IPS-18a (cell line): ENCODE measurements around the gene MRM2.

ENCODE experiments used
- H3K27ac ChIP-seq: one replicate; pipeline ENCODE4 v1.5.1; 2013; ENCODE audit warnings: low read length
- H3K27me3 ChIP-seq: one replicate; pipeline ENCODE4 v1.6.1; 2013; ENCODE audit warnings: mild to moderate bottlenecking, low read length; ENCODE audit not compliant: control insufficient read depth, insufficient read depth
- H3K36me3 ChIP-seq: one replicate; pipeline ENCODE4 v1.6.1; 2013; ENCODE audit warnings: low read depth, low read length; ENCODE audit not compliant: control insufficient read depth
- H3K4me1 ChIP-seq: one replicate; pipeline ENCODE4 v1.6.1; 2013; ENCODE audit warnings: low read depth, low read length; ENCODE audit not compliant: control insufficient read depth
- H3K4me3 ChIP-seq: one replicate; pipeline ENCODE4 v1.5.1; 2013; ENCODE audit warnings: low read length
- H3K9ac ChIP-seq: one replicate; pipeline ENCODE4 v1.6.1; 2013; ENCODE audit warnings: mild to moderate bottlenecking, low read length, moderate library complexity
- H3K9me3 ChIP-seq: one replicate; pipeline ENCODE4 v1.6.1; 2013; ENCODE audit warnings: low read depth, low read length; ENCODE audit not compliant: control insufficient read depth

The MRM2 gene

DNA sequence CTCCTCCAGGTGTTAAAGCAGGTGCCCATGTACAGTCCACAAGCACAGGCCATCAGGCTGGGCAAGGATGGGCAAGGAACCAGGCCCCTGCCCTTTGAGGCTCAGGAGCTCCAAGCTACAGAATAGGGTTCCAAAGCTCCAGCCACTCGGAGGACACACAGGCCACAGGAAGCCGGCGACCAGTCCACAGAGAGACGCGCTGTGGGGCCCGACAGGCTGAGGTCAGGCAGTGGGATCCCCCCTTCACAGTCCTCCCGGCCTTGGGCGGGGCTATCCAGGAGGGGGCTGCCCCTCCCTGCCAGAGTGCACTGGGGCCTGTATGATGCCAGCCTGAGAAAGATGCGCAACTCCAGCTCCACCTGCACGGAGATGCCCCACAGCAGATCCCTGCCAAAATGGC lies 43.2 kb downstream of the MRM2 start:
- Histone ChIP-seq H3K27me3 (no peaks in the 10 kb centered on the region), H3K4me1 (no peaks in the 10 kb centered on the region), H3K4me3 (no peak overlapping the region), H3K9ac (no peak overlapping the region), H3K9me3 (peaks cover 4% of the 10 kb centered on the region), H3K36me3 (peaks cover 8% of the 10 kb centered on the region), H3K27ac (no peak overlapping the region)

DNA sequence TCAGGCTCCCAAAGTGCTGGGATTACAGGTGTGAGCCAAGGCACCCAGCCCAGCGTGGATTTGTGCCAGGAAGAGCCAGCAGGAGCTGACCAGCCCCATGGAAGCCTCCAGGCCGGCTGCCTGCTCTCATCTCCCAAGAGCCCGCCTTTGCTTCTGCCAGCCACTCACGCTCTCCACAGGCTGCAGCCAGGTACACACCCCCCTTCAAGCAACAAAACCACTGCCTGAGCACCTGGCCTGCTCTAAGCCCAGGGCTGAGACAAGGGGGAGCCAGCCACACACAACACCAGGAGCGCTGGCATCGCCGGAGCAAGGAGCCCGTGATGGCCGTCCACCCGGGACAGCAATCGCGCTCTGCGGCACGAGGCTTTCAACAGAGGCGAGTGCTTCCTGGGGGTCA lies 43.8 kb downstream of the MRM2 start:
- H3K27ac ChIP-seq: no peak overlapping the region
- no peak overlapping the region for H3K9ac ChIP-seq
- no peaks in the 10 kb centered on the region for H3K4me1 ChIP-seq
- peaks cover 8% of the 10 kb centered on the region for H3K36me3 ChIP-seq
- H3K9me3 ChIP-seq: peaks cover 4% of the 10 kb centered on the region
- no peaks in the 10 kb centered on the region for H3K27me3 ChIP-seq
- H3K4me3 ChIP-seq: no peak overlapping the region

DNA sequence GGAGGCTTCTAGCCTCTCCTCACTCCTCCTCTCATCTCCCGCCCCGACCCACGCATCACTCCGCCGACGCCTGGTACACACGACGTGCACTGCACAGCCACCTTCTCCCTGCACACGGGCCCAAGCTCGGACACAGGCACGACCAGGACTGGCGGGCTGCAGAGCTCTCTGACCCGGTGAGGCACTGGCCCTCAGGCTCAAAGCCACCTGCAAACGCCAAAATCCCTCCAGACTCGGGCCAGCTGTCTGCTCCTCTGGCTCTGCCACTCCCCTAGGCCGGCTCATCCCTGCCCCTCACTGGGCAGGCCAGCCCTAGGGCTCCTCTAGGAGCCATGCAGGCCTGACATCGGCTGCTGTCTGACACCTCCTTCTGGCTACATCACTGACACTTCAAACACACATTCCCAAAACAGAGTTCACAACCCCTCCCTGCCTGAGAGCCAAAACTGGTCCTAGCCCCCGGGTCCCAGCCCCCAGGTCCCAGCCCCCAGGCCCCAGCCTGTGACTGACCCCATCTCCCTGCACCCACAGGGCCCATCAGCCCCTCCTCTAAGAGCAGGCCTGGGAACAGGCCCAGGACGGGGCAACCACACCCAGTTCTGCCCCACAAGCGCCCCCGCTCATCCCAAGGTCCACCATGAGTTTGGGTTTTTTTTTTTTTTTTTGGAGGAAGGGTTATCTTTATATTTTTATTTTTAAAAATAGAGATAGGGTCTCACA lies 44.4 kb downstream of the MRM2 start:
- Histone ChIP-seq H3K9me3 (peaks cover 4% of the 10 kb centered on the region), H3K27ac (no peak overlapping the region), H3K27me3 (no peaks in the 10 kb centered on the region), H3K9ac (no peak overlapping the region), H3K4me3 (no peak overlapping the region), H3K36me3 (peaks cover 8% of the 10 kb centered on the region), H3K4me1 (no peaks in the 10 kb centered on the region)

DNA sequence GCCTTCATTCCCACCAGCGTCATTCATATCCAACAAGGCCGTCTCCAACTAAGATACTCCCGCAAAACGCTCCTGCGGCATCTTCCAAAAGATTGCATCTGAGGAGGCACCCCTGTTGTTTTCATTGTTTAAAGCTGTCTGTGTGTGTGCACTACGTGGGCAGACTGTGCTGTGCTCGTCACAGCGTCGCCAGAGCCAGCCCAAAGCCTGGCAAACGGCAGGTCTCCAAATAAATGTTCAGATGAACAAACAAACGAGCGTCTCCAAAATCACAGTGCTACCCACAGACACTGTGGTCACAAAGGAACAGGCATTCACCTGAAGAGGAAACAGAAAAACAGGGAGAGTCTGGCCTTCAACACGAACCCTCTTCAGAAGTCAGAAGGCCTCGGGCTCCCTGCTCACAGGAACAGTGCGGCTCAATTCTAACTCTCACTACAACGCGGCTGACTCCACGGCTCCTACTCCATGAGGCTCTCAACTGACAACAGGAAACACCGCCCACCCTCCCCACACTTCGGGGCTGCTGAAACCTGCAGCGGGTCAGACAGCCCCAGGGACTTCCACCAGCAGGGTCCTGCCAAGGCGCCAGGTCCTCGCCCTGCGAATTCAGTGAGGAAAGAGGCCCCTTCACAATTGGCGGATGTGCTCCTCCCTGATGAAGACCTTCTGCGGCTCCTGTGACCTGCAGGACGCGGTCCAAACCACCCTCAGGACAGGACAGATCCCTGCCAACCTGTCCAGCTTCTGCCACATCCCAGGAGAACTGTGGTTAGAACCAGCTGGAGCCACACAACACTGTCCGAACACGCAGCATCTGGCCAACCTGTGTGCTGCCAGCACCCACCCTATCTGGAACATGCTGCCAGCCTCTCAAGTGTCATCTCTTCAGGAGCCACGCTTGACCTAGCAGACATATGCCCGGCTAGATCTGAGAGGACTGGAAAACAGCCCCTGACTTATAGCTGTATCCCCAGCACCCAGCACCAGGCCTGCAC lies 45.3 kb downstream of the MRM2 start:
- Histone ChIP-seq H3K9me3 (peaks cover 4% of the 10 kb centered on the region), H3K27me3 (no peaks in the 10 kb centered on the region)

DNA sequence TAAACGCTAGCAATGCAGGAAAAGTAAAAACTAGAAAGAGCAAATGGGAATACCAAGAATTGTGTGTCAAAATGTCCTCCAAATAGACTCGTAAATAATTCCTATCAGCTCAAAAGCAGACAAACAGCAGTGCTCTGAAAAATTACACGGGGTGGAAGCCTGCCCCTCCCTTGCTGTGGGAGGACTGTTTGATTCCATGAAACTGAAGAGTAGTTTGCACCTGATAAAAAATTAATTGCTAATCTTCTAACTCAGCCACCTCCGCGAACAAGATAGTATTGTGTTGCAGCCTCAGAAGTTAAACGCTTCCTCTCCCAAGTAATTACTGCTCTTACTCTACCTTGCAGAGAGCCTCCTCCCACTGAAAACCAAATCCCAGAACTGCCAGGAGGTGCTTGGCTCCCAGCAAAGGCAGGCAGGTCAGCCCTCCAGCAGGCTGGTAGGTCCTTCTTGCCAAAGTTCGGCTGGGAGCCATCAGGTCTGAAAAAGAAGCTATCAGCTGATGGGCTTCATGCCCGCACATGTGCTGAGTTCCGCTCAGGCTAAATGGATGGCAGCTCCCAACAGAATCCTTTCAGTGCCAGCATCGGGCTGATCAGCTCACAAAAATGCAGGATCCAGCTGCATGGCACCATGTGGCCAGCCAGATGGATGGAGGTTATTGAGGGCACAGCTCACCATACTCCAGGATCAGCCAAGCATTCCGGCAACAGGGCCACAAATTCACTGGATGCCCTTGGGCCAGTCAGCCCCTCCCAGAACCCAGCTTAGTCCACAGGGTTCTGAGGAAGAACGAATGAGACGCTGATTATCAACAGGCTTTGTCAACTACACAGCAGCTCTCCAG lies 46.4 kb downstream of the MRM2 start:
- no peaks in the 10 kb centered on the region for H3K27me3 ChIP-seq
- H3K4me3 ChIP-seq: no peak overlapping the region
- peaks cover 4% of the 10 kb centered on the region for H3K9me3 ChIP-seq
- H3K4me1 ChIP-seq: no peaks in the 10 kb centered on the region
- no peak overlapping the region for H3K27ac ChIP-seq
- H3K9ac ChIP-seq: no peak overlapping the region
- H3K36me3 ChIP-seq: peaks cover 8% of the 10 kb centered on the region

More for the DNA sequence above, 45.3 kb downstream of the MRM2 start:
- peaks cover 8% of the 10 kb centered on the region for H3K36me3 ChIP-seq
- H3K9ac ChIP-seq: no peak overlapping the region
- H3K27ac ChIP-seq: no peak overlapping the region
- no peaks in the 10 kb centered on the region for H3K4me1 ChIP-seq
- no peak overlapping the region for H3K4me3 ChIP-seq

DNA sequence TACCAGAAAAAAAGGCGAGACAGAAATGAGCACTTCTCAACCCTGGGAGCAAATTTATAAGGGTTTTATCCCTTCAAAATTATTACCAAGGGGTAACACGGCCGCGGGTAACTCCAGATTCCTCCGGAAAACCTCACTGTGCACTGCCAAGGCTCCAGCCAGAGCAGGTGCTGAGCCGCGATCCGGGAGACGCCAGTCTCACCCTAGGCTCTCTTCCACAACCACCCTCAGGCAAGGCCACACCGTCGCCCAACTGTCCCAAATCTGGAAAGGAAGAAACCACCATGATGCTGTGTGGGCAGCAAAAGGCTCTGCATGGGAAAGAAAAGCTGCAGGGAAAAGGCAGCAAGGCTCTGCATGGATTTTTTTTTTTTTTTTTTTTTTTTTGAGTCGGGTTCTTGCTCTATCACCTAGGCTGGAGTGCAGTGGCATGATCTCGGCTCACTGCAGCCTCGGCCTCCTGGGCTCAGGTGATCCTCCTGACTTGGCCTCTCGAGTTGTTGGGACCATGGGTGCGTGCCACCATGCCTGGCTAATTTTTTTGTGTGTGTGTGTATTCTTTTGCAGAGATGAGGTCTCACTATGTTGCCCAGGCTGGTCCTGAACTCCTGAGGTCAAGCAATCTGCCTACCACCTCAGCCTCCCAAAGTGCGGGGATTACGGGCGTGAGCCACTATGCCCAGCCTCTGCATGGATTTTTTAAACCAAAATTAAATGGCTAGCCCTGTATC lies 48.3 kb downstream of the MRM2 start:
- no peak overlapping the region for H3K9ac ChIP-seq
- peaks cover 4% of the 10 kb centered on the region for H3K9me3 ChIP-seq
- no peak overlapping the region for H3K4me3 ChIP-seq
- H3K27me3 ChIP-seq: no peaks in the 10 kb centered on the region
- peaks cover 2% of the 10 kb centered on the region for H3K36me3 ChIP-seq
- no peak overlapping the region for H3K27ac ChIP-seq
- no peaks in the 10 kb centered on the region for H3K4me1 ChIP-seq

DNA sequence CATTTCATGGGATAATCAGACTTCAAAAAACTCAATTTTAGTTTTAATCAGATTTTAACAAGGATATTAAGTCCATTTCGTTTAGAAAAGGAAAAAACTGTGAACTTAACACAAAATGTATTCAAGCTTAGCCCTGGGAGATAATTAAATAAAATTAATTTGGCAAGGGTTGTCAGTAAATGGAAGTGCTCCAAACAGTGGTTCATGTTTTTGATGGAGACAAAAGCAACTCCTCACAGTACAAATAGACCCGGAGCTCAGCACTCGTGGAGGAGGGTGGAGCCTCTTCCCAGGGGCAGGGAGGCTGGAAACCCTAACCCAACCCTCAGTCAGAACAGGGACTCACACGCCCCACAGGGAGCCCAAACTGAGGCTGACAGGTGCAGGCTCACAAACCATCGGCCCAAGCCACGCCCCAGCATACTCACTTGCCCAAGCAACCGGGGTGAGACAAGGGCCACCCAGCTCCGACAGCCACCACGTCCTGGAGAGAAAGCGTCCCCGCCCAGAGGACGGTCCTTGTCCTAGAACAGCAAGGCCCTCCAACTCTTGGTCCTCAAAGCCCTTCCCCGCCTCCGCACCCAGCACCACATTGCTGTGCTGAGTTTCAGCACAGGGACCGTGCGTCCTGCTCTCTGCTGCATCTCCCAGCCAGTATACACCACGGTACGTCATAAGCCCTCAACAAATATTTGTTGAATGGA lies 49.0 kb downstream of the MRM2 start:
- no peak overlapping the region for H3K4me3 ChIP-seq
- H3K36me3 ChIP-seq: no peaks in the 10 kb centered on the region
- no peaks in the 10 kb centered on the region for H3K4me1 ChIP-seq
- no peak overlapping the region for H3K9ac ChIP-seq
- no peaks in the 10 kb centered on the region for H3K27me3 ChIP-seq
- H3K9me3 ChIP-seq: peaks cover 4% of the 10 kb centered on the region
- no peak overlapping the region for H3K27ac ChIP-seq

DNA sequence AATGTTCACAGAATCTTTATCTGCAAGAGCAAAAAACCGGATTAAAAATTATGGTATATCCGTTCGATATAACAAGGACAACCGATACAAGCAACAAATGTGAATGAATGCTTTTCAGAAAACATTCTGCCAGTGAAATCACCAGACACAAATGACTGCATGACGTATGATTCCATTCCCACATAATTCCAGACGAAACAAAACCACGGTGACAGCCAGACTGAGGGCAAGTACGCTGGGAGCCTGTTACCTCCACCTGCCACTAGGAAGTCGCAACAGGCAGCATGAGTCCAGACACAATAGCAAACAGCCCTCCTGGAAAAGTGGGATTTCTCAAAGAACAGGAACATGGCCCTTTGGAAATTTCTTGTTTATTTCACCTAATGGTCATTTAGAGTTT lies 51.0 kb downstream of the MRM2 start:
- H3K36me3 ChIP-seq: no peaks in the 10 kb centered on the region
- H3K9ac ChIP-seq: no peak overlapping the region
- no peaks in the 10 kb centered on the region for H3K27me3 ChIP-seq
- H3K9me3 ChIP-seq: peaks cover 4% of the 10 kb centered on the region
- H3K4me1 ChIP-seq: no peaks in the 10 kb centered on the region
- H3K27ac ChIP-seq: no peak overlapping the region
- no peak overlapping the region for H3K4me3 ChIP-seq

DNA sequence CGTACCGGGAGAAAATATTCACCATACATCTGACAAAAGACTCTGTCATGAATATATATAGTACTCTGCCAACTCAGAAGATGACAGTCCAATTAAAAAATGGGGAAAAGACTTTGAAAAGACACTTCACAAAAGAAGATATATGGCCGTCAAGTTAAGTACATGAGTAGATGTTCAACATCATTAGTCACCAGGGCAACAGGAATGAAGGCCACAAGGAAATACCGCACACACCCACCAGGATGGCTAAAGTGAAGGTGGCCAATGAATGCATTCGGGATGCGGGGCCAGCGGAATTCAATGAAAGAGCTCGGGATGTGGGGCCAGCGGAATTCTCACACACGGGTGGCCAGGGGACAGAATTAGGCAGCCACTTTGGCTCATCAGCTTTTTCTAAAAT lies 51.5 kb downstream of the MRM2 start:
- H3K4me1 ChIP-seq: no peaks in the 10 kb centered on the region
- no peak overlapping the region for H3K27ac ChIP-seq
- H3K4me3 ChIP-seq: no peak overlapping the region
- no peaks in the 10 kb centered on the region for H3K36me3 ChIP-seq
- peaks cover 4% of the 10 kb centered on the region for H3K9me3 ChIP-seq
- H3K27me3 ChIP-seq: no peaks in the 10 kb centered on the region
- no peak overlapping the region for H3K9ac ChIP-seq

DNA sequence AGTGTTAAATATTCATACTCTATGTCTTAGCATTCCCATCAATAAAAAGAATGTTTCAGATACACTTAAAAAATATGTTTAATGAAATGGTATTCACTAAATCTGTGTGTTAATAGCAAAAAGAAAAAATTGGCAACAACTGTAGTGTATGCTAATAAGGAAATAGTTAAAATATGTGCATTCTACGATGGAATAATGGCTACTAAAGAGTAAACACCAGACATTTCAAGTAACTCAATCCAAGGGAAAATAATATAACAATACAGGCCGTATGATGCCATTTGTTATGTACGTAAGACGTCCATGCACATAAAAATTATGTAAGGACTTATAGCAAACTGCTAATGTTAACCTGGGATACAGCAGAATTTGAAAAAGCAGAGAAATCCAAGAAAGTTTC lies 55.8 kb downstream of the MRM2 start:
- Histone ChIP-seq H3K4me1 (no peaks in the 10 kb centered on the region), H3K9ac (no peak overlapping the region), H3K36me3 (no peaks in the 10 kb centered on the region), H3K4me3 (no peak overlapping the region), H3K27me3 (no peaks in the 10 kb centered on the region), H3K27ac (no peak overlapping the region), H3K9me3 (no peaks in the 10 kb centered on the region)
